Measurements from ENCODE around the gene BABAM2.

BABAM2 gene

DNA sequence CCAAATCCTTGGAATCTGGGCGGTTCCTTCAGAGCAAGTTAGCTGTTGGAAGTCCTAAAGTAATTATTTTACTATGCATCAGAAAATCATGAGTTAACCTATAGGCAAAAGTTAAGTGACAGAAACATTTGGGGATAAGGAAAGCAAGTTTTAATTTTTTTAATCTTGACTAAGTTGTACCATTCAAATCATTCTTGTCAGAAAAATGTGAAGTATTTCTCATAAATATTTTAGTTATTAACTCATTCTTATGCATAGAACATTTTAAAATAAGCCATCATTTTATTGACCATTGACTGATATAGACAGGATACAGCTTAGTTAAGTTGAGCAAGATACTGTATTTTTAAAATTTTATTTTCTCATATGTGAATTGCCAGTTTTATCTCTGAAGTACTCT, 403.9 kb downstream of the BABAM2 start:
- DNase-seq, result no peak

DNA sequence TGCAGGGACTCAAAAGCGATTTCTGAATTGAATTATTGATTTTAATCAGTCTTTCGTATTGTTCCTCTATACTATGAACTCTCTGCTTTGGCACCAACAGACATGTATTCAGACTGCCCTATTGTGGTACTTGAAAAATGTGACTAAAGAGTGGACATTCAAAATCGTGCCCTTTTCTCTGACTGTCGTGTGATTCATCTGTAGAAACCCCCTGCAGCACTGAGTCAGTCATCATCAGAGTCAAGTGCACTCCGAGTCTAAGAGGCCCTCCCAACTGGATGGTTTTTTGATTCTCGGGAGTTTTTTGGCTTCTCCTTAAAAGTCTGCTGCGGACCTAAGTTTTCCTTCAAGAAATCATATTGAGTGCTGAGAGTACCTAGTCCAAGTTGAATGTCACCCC, 405.7 kb downstream of the BABAM2 start:
- no peak for DNase-seq

DNA sequence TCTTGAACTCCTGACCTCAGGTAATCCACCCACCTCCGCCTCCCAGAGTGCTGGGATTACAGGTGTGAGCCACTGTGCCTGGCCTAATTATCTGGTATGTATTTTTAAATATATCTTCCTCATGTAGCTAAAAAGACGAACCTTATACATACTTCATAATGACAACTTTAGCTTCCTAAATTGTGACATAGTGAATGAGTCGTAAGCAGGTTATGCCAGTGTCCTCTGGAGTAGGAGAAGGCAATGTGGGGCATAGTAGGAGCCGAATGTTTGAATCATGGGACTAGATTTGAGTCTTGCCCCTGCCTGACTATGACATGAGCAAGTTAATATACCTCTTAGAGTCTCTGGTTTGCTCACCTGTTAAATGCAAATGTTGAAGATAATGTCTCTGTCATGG, 406.4 kb downstream of the BABAM2 start:
- DNase-seq, result no peak

DNA sequence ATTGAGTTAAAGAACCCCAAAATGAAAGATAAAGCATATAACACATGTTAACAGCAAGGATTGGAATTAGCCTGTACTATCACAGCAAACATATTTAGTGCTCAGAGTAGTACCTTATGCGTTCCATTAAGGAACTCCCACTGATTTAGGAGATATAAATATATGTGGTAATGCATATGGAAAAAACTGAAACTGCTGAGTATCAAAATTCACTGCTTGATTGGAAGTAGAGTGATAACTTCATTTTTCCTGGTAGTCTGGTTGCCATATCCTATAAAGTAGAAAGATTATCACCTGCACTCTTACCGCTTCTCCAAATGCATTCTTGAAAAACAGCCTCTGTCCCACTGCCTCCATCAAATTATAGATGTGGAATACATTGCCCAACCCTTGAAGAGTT, 407.0 kb downstream of the BABAM2 start:
- DNase-seq, result no peak

DNA sequence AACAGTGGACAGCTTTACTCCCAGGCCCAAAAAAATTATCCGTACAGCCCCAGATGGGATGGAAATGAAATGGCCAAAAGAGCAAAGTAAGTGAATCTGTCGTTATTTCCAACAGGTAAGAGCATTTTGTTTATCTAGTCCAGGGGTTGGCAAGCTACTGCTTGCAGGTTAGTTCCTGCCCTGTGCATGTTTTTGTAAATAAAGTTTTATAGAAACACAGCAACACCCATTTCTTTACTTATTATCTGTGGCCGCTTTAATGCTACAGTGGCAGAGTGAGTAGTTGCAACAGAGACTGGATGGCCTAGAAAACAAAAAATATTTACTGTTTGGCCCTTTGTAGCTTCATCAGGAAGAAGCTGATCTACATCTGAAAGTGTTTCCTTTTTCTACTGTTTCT, 407.9 kb downstream of the BABAM2 start:
- no peak for DNase-seq

DNA sequence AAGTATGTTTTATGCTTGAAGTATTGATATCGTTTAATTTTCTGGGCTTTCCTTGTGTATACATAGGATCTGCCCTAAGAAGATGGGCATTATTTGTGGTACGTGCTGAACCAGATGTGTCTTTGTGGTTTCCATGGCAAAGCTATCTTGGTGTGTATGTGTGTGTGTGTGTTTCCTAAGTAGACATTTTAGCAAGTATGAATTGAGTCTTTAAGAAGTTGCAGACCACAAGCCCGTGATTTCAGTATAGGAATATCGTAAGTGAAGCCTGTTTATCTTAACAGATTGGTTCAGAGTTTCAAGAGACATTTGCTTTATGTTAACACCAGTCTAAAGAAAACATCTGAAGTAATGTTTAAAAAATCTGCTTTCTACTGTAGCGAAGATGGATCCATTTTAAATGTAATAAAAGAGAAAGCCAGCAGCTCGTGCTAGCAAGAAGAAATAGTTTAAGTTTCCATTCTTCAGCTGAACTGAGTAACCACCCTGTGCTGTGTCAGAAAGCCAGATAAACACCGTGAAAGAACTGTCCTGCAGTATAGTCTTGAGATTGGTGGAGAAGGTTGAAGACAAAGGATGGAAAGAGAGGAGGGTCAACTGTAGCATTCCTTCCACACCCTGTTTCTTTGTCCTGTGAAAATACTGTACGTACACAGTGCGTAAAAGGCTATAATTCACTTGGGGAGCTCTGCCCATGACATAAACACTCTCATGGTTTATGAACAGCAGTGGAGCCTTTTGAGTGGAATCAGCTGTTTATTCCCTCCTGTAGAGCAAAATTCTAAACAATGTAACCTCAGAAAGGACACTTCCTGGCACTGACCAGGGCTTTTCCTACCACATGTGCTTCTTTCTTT, 410.2 kb downstream of the BABAM2 start:
- DNase-seq, result no peak

DNA sequence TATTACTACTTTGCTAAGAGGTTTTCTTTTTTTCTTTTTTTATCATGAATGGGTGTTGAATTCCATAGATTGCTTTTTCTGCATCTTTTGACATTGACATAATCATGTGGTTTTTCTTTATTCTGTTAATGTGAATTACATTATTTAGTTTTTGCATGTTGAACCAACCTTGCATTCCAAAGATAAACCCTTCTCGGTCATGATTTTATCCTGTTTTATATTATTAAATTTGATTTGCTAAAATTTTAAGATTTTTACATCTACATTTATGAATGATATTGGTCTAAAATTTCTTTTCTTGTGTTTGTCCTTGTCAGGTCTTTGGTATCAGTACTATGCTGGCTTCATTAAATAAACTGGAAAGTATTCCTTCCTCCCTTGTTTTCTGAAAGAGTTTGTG, 414.7 kb downstream of the BABAM2 start:
- no peak for DNase-seq

DNA sequence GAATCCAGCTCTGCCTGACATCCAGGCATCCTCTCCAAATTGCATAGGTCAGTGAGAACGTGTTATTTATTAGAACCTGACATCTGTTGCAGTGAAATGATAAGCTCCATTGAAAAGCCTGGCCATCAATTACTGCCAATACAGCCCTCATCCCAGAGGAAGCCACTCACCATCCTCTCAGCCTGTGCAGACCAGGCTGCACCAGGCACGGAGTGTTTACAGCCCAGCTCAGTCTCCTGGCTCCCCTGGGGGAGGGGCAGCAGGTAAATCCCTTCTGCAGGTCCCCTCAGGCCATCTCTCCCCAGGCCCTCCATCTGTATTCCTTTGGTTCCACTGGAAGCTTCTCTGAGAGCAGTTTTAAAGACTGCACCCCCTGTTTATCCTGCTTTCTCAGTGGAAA, 419.6 kb downstream of the BABAM2 start:
- no peak for DNase-seq

DNA sequence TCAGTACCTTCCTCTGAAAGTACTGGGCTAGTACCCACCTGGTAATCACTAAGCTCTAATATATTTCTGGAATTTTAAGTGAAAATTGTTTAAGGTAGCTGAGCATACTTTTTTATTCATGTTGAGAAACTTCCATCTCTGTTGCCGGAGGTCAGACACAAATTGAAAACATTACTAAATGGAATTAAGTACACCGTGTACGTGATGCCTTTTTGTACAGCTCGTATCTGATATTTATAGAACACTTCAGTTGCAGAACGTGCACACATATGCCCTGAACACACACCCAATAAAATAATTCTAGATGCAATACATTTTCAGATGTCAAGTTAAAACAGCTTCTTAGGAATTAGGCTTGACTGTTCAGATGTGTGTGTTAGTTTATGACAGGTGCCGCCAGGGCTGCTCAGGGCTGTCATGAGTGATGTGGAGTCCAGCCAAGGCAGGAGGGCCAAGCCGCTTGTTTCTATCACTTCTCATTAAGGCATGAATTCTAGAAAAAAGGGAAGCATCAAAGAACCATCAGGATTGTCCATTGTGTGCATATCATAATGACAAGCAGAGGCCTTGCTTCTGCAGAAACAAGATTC, 421.2 kb downstream of the BABAM2 start:
- DNase-seq, result no peak

DNA sequence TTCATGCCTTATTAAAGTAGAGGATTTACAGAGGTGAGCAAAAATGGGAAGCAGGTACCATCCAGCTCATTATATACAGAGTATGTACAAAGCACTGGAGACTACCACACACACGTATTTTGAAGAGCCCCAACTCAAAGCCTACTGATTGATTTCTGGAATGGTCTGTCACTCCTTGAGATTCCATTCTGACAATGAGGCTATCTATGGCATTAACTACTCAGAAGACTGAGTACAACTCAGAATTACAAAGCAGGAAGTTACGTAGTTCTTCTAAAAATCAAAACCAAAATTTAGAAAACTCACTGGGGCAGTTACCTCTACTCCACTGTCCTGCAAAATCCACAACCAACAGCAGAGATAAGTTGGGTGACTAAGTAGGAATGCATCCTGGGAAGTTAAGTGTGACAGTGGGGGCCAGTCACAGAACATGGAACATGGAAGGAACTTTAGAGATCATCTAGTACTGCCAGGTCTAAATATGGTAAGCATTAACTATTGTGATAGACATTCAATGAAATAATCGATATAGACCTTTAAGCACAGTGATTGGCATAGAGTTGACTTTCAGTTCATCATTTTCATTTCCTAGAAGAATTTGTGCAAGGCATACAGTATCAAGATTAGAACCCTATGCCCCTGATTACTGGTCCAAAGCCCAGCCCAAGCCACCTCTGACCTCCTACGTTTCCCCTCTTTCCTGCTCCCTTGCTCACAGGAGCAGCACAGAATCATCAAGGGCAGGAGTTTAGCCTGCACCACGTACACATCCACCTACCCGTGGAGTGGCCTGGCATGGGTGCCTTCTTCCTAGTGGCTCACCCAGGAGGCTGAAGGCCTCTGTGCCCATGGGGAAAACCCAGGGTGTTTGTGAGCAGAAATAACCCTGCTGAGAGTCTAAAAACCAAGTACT, 422.0 kb downstream of the BABAM2 start:
- no peak for DNase-seq

DNA sequence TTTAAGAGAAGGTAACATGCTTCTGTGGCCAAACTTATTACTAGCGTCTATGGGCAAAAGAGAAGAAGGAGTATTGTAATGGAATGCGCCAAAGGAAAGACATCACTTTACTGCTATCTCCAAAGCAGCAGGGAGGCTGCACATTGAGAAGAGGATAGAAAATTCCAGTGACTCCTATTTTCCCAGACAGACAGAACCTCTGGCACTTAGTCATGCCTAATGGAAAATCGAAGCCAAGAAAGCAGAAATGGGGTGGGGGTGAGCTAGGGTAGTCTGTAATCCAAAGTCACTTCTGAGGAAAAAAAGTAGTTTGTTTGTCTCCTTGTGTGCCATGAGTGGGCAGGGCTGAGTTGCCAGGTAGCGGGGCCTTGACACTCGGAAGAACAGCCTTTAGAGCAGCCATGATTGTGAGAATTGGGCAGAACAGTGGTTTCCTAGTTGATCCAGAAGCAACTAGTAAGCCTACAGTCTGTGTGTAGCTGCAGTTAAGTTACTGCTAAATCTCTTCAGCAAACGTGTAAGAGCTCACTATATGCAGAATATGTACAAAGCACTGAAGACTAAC, 422.8 kb downstream of the BABAM2 start:
- DNase-seq, result no peak

DNA sequence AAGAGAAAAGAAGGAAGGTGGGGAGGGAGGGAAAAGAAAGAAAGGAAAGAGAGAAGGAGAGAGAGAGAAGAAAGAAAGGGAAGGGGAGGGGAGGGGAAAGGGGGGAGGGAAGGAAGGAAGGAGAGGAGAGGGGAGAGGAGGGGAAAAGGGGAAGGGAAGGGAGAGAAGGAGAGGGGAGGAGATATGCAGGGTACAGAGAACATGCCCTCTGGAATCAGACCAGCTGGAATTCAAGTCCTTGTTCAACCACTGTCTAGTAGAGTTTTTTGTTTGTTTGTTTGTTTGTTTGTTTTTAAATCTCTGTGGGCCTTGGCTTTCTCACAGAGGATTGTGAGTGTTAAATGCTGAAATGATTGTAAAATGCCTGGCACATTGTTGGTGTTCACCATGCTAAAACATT, 424.4 kb downstream of the BABAM2 start:
- DNase-seq, result no peak

DNA sequence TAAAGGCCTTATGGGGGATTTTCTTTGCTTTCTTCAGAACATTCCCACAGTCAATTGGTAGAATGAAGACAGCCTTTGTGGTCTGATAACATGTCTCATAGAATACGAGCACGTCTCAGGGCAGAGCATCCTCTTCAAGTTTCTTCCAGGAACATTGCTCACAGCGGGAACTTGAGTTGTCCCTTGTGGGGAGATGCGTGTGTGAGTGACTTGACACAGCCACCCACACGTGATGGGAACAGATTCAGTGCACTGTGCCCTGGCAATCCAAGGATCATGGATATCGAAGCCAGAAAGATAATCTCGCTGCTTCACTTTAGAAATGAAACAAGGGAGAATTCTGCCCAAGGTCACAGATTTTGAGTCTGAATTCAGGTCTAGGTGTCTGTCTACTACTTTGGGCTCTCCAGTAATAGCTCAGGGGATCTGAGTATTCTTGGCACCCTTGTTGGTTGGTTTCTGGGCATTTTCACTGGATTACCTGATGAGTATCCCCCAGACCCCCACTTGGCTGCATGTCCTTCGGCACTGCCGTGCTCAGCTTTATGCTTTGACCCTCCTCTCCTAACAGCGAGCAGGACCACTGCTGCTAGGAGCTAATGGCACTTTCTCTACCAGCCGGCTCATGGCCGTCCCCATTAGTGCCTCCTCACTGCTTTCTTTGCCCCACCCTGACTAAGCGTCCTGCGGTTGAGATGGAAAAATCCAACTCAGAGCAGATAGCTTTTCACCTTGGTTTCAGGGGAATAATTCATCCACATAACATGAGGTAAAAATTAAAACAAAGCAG, 426.2 kb downstream of the BABAM2 start:
- no peak for DNase-seq

DNA sequence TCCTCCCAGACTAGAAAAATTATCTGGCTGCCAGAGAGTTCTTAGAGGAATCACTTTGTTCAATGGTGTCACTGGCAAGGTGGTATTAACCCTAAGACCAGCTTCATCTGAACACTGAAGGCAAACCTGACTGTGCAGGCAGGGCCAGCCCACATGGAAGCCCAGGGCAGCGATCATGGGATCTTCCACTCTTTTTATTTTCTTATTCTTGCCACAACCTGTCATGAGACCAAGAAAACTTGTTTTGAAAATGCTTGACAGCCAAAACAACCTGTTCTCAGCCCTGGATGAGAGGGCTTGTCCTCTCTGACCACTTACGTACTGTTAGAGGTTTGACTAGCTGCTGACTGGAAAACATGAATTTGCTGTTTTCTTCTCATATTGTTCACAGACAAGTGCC, 426.9 kb downstream of the BABAM2 start:
- no peak for DNase-seq

DNA sequence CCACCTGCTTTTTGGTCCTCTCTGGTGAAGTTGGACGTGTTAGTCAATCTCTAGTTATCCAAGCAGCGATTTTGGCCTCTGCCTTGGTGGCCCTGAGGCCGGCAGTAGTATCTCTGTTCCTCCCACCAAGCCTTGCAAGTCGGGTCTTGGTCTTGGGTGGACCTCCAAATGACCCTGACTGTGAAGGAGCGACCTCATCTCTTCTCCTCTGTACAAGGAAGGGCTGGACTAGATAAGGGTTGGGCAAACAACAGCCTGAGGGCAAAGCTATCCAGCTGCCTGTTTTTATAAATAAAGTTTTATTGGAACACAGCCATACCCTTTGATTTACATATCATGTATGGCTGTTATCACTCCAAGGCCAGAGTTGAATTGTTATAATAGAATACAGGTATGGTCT, 427.5 kb downstream of the BABAM2 start:
- no peak for DNase-seq

DNA sequence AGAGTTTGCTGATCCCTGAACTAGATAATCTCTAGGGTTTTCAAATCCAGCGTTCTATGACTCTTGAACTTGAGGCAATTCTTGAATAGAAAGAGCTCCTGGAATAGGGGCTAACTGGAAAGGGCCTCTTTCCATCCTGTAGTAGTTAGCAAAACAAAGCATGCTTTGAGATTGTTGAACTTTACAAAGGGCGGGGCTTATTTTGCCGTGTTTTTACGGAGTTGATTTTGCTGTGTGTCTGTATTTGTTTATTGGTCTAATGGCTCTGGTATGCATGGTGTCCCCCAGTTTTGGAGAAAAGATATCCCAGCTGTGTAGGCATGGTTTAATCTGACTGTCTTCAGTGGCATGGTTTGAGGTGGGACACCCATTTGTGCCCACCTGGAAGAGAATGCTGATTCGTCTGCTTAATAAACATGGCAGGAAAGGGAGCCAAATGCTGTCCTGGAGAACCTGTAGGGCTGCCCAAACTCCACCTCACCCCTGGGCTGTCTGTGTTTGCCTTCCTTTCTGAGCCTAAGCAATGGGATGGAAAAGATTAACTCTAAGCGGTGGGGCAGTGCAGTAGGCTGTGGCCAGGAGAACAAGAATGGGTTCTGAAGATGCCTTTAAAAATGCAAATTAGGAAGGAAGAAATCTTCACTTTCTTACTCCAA, 428.1 kb downstream of the BABAM2 start:
- no peak for DNase-seq

DNA sequence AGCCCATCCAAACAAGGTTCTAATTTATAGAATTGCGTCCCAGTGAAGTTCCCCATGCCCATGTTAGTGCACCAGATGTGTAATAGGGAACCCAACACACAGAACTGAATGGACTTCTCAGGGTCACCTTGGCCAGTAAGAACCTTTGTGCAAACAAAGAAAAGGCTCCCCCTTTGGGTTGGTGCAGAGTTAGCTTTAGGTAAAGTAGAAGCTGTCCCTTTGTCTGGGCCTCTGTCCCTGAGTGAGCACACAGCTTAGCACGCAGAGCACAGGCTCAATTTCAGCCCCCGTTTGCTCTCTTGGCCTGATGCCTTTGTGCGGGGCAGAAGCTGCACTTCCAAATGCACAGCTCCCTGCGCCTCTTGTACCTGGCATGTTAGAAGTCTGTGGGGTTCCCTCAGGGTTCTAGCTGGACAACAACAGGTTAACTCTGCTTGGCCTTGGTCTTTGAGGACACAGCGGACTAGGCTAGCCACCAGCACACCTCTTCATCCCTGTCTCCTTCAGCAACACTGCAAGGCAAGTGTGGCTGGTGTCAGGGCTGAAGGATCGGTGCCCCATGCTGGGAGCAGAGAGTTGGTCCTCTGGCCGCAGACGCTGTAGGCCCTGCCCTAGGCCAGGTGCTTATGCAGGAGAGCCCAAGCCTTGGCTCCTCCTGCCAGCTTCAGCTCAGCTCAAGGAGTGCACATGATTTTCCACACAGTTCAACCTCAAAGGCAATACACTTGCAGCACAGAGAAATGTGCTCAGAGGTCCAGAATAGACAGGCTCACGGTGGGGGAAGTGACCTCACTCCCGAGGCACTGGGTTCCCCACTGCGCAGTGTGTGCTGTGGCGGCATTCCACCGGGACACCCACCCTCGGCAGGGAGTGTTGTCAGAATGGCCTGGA, 428.8 kb downstream of the BABAM2 start:
- DNase-seq, result no peak

DNA sequence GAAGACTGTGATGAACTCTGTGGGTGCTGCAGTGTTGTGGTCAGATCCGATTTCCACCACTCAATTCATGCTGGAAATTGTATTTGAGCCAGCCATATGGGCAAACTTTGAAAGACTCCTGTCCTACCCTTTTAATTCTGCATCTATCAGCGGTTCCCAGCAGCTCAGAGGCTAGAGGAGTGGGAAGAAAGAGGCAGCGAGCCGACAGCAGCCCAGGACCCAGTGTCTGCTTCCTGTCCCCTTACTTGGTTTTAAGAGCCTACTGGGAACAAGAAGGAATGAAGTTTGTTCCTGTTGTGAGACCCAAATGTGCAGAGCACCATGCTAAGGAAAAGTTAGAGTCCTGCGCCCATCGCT, 429.5 kb downstream of the BABAM2 start:
- no peak for DNase-seq

DNA sequence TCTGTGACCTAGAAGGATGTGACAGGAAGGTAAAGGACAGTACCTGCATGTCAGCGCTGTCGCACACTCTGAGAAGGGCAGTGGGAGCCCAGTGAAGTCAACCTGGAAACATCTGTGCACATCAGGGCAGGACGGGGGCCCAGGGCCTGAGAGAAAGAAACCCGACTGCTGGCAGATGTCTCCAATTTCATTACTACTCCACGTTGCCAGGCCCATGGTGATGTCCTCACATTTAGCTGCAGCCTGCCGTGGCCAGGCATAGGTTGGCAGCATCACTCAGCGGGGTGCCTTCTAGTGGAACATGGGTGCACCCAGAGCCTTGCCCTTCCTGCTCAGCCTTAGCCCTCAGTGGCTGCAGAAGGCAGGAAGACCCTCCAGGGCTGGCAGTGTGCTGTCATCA, 429.8 kb downstream of the BABAM2 start:
- no peak for DNase-seq

DNA sequence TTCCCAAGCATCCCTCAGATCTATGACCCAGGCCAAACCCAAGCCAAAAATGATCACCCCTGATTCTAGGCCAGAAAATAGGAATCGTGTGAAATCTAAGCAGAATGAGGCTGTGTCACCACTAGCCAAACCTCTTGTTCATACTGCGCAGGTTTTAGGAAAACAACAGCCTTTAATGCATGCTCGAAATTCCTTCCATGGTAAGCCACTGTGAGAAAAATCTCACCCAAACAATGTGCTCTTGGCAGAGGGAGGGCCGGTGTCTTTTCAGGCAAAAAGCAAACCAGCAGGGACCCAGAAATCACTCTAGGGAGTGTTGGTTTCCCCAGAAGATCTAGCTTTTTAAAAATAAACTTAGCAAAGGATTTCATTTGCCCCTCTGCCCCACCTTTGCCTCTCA, 430.9 kb downstream of the BABAM2 start:
- DNase-seq, result no peak

DNA sequence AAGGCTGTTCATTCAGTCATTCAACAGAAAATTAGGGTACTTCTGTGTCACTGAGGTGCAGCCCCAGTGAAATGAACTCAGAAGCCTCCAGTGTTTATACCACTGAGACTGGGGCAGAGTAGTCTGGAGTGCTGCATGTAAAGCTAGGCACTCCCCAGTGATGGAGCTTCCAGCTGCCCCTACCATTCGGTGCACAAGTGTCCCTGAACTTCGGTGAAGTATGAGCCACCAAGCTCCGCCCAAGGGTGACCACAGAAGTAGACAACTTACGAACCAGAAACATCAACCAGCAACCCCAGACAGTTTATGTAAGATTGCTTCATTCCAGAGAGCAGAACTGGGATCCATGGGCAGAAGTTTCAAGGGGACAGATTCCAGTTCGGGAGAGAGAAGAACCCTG, 431.5 kb downstream of the BABAM2 start:
- no peak for DNase-seq

Data from activated CD4-positive, alpha-beta T cell treated with anti-CD3 and anti-CD28 coated beads, Interleukin-2, amount 50 U/mL, for 48 hours (primary cell).